ENCODE data around the gene MEIKIN. TPM values are rescaled to one million over a fixed set of nuclear protein-coding genes. Genes with fewer than 3 reads are reported as not detected.
"Not testable (repeated sequence)": the region's sequence is repeated elsewhere in the genome, so short reads cannot be mapped to it uniquely, and the experiment has no call there.

Gene MEIKIN
- total and polyA plus RNA-seq, 2 experiments from 2014 or later = not detected

- TF ChIP-seq, protein P1, sequence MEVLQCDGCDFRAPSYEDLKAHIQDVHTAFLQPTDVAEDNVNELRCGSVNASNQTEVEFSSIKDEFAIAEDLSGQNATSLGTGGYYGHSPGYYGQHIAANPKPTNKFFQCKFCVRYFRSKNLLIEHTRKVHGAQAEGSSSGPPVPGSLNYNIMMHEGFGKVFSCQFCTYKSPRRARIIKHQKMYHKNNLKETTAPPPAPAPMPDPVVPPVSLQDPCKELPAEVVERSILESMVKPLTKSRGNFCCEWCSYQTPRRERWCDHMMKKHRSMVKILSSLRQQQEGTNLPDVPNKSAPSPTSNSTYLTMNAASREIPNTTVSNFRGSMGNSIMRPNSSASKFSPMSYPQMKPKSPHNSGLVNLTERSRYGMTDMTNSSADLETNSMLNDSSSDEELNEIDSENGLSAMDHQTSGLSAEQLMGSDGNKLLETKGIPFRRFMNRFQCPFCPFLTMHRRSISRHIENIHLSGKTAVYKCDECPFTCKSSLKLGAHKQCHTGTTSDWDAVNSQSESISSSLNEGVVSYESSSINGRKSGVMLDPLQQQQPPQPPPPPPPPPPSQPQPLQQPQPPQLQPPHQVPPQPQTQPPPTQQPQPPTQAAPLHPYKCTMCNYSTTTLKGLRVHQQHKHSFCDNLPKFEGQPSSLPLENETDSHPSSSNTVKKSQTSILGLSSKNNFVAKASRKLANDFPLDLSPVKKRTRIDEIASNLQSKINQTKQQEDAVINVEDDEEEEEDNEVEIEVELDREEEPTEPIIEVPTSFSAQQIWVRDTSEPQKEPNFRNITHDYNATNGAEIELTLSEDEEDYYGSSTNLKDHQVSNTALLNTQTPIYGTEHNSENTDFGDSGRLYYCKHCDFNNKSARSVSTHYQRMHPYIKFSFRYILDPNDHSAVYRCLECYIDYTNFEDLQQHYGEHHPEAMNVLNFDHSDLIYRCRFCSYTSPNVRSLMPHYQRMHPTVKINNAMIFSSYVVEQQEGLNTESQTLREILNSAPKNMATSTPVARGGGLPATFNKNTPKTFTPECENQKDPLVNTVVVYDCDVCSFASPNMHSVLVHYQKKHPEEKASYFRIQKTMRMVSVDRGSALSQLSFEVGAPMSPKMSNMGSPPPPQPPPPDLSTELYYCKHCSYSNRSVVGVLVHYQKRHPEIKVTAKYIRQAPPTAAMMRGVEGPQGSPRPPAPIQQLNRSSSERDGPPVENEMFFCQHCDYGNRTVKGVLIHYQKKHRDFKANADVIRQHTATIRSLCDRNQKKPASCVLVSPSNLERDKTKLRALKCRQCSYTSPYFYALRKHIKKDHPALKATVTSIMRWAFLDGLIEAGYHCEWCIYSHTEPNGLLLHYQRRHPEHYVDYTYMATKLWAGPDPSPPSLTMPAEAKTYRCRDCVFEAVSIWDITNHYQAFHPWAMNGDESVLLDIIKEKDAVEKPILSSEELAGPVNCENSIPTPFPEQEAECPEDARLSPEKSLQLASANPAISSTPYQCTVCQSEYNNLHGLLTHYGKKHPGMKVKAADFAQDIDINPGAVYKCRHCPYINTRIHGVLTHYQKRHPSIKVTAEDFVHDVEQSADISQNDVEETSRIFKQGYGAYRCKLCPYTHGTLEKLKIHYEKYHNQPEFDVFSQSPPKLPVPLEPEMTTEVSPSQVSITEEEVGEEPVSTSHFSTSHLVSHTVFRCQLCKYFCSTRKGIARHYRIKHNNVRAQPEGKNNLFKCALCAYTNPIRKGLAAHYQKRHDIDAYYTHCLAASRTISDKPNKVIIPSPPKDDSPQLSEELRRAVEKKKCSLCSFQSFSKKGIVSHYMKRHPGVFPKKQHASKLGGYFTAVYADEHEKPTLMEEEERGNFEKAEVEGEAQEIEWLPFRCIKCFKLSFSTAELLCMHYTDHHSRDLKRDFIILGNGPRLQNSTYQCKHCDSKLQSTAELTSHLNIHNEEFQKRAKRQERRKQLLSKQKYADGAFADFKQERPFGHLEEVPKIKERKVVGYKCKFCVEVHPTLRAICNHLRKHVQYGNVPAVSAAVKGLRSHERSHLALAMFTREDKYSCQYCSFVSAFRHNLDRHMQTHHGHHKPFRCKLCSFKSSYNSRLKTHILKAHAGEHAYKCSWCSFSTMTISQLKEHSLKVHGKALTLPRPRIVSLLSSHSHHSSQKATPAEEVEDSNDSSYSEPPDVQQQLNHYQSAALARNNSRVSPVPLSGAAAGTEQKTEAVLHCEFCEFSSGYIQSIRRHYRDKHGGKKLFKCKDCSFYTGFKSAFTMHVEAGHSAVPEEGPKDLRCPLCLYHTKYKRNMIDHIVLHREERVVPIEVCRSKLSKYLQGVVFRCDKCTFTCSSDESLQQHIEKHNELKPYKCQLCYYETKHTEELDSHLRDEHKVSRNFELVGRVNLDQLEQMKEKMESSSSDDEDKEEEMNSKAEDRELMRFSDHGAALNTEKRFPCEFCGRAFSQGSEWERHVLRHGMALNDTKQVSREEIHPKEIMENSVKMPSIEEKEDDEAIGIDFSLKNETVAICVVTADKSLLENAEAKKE (CRISPR knock-in tag; IDR thresholded peaks at IDR 0.05) = no peak
- no peak for TF ChIP-seq STAT1 (IDR thresholded peaks at IDR 0.05; ENCODE audit: unreplicated experiment)
- no peak for TF ChIP-seq CTCF (conservative IDR thresholded peaks at IDR 0.05; ENCODE audit: low read depth in 2 of 2)
These were observed 162.7 kb downstream of the MEIKIN start (continued) for GRCh38 chr5:131782717-131783116.

DNA sequence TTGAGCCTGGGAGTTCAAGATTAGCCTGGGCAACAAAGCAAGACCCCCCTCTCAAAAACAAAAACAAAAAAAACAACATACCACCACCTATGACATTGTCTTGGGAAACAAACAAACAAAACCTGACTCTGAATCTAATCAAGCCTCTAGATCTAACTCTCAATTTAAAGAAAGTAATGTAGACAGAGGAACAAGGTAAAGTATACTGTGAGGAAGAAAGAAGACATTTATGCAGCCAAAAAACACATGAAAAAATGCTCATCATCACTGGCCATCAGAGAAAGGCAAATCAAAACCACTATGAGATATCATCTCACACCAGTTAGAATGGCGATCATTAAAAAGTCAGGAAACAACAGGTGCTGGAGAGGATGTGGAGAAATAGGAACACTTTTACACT is 167.3 kb downstream of the MEIKIN start:
- H3K79me2 ChIP-seq (replicated peaks; ENCODE audit: insufficient read depth) = peaks cover 87% of the 10 kb centered on the region
- H3K9me2 ChIP-seq (ENCODE audit: insufficient read depth); H3K27ac ChIP-seq (ENCODE audit: low read depth); H3F3A ChIP-seq (replicated peaks; ENCODE audit: low read depth); H3K4me3 ChIP-seq; H3K4me3 Mint-ChIP-seq; H3K36me3 ChIP-seq (ENCODE audit: insufficient read depth); H3K4me1 ChIP-seq (ENCODE audit: insufficient read depth); H3K27me3 ChIP-seq (ENCODE audit: insufficient read depth); H3K27ac Mint-ChIP-seq; H2AFZ ChIP-seq; ATAC-seq; H3K4me1 Mint-ChIP-seq; H3K27me3 Mint-ChIP-seq (ENCODE audit: insufficient read depth, low read depth, poor library complexity); H3K4me2 ChIP-seq; H3K9me3 Mint-ChIP-seq; H3K36me3 Mint-ChIP-seq (ENCODE audit: low read depth); DNase-seq (ENCODE audit: low spot score): not testable (repeated sequence)
- H4K20me1 ChIP-seq (replicated peaks; ENCODE audit: insufficient read depth) = peaks cover 17% of the 10 kb centered on the region
